K562 (cell line): ENCODE results near the gene KCP. TPM values are rescaled to one million over a fixed set of nuclear protein-coding genes. Genes with fewer than 3 reads are reported as not detected.

Experiments used
- CREB1 ChIP-seq, 2 experiments: sonication (generic) in 1 of 2; formaldehyde crosslinking in 1 of 2; IDR thresholded peaks; 2 replicates each; pipeline versions ENCODE4 v1.6.1 to v1.8.0; 2012 to 2022; ENCODE audit warnings: inconsistent platforms in 1 of 2, mild to moderate bottlenecking in 1 of 2, missing genetic modification reagents in 1 of 2, moderate library complexity in 1 of 2
- ETV6 ChIP-seq, 3 experiments: fragments of 150-350 bp in 1 of 3; sonication (generic) in 1 of 3; formaldehyde crosslinking in 1 of 3; IDR thresholded peaks; 2 replicates each; pipeline versions ENCODE4 v1.6.1 to v1.8.0; 2014 to 2022; ENCODE audit warnings: borderline replicate concordance in 2 of 3, low read depth in 2 of 3, antibody characterized with exemption in 1 of 3, low read length in 1 of 3, mild to moderate bottlenecking in 1 of 3, missing genetic modification reagents in 1 of 3
- OTX1 ChIP-seq: fragments of 450-650 bp; formaldehyde crosslinking; IDR thresholded peaks from 2 replicates; pipeline ENCODE4 v1.4.0; 2022; ENCODE audit warnings: mild to moderate bottlenecking
- polyA plus RNA-seq, 8 experiments: library from polyadenylated mRNA; depleted of rRNA in 4 of 8; stranded (reverse) in 5 of 8; unstranded in 3 of 8; fragments of >200 nt; fragmentation: Nextera tagmentation in 2 of 8; fragmentation: Illumina TruSeq in 1 of 8; extraction: Ambion mirVana in 2 of 8; extraction: Trizol in 1 of 8; gene quantifications; 2 replicates each; pipeline versions ENCODE4 v1.2.1 to v1.2.3, GENCODE V29; 2011 to 2014; ENCODE audit warnings: inconsistent platforms in 1 of 8, missing spikeins in 1 of 8
- total RNA-seq, 7 experiments: library from RNA; depleted of rRNA in 6 of 7; stranded (reverse); fragments of >200 nt in 6 of 7; fragmentation: Illumina TruSeq in 2 of 7; extraction: Trizol in 2 of 7; gene quantifications; 2 replicates each; pipeline versions ENCODE4 v1.2.1 to v1.2.3, GENCODE V29; 2011 to 2021; ENCODE audit warnings: low replicate concordance in 1 of 7
- TF ChIP-seq, protein P1 (sequence below): fragments of 450-650 bp; formaldehyde crosslinking; IDR thresholded peaks from 2 replicates; pipeline ENCODE4 v1.4.0; 2020; ENCODE audit warnings: mild to moderate bottlenecking, moderate library complexity
- TF ChIP-seq, protein P2 (sequence below): fragments of 250-450 bp; sonication (Bioruptor Pico); IDR thresholded peaks from 2 replicates; pipeline ENCODE4 v1.8.0; 2022; ENCODE audit warnings: moderate library complexity, mild to moderate bottlenecking, inconsistent platforms
- TF ChIP-seq, protein P3 (sequence below): fragments of 450-650 bp; IDR thresholded peaks from 2 replicates; pipeline ENCODE4 v1.6.1; 2018; ENCODE audit not compliant: partially characterized antibody
- TF ChIP-seq, protein P4 (sequence below): sonication (generic); formaldehyde crosslinking; IDR thresholded peaks from 2 replicates; pipeline ENCODE4 v1.8.0; 2022; ENCODE audit warnings: mild to moderate bottlenecking, missing genetic modification reagents

Gene KCP
- total and polyA plus RNA-seq, 9 of the 15 experiments (the other 6 are each of a cell fraction or from before 2014, with no cell fraction given) = 0.06 to 0.17 (median 0.12) TPM; not detected in 3

DNA sequence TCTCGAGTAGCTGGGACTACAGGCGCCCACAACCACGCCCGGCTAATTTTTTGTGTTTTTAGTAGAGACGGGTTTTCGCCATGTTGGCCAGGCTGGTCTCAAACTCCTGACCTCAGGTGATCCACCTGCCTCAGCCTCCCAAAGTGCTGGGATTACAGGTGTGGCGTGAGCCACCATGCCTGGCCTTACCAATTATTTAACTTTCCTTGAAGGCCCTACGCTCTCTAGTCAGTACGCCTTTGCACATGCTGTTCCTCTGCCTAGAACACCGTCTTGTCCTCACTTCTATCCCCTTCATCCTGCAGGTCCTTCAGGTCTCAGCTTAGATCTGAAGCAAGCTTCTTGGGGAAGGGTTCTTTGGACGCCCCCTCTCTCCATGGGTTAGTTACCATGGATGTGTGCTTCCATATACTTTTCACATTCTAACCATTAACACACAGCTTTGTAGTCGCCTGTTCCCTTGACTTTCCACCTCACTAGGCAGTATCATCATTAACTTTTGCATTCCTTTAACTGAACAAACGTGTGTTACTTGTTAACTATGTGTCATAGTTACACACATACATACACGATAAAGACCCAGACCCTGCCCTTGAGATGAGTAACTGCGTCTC is 48.4 kb downstream of the KCP start (continued):
- TF ChIP-seq OTX1 (CRISPR knock-in tag) = peak; percentile 11; the same call in 1 of the 2 replicates
- TF ChIP-seq, protein P1, sequence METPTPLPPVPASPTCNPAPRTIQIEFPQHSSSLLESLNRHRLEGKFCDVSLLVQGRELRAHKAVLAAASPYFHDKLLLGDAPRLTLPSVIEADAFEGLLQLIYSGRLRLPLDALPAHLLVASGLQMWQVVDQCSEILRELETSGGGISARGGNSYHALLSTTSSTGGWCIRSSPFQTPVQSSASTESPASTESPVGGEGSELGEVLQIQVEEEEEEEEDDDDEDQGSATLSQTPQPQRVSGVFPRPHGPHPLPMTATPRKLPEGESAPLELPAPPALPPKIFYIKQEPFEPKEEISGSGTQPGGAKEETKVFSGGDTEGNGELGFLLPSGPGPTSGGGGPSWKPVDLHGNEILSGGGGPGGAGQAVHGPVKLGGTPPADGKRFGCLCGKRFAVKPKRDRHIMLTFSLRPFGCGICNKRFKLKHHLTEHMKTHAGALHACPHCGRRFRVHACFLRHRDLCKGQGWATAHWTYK (CRISPR knock-in tag) = peak; percentile 80; the same call in 1 of the 2 replicates
- no peak for TF ChIP-seq ETV6 (IDR thresholded peaks at IDR 0.05; ENCODE audit: borderline replicate concordance in 1 of 2, low read depth in 2 of 2, low read length in 1 of 2)
- TF ChIP-seq ETV6 (CRISPR knock-in tag; IDR thresholded peaks at IDR 0.05; ENCODE audit: borderline replicate concordance) = no peak
- TF ChIP-seq, protein P2, sequence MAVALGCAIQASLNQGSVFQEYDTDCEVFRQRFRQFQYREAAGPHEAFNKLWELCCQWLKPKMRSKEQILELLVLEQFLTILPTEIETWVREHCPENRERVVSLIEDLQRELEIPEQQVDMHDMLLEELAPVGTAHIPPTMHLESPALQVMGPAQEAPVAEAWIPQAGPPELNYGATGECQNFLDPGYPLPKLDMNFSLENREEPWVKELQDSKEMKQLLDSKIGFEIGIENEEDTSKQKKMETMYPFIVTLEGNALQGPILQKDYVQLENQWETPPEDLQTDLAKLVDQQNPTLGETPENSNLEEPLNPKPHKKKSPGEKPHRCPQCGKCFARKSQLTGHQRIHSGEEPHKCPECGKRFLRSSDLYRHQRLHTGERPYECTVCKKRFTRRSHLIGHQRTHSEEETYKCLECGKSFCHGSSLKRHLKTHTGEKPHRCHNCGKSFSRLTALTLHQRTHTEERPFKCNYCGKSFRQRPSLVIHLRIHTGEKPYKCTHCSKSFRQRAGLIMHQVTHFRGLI = no peak
- TF ChIP-seq, protein P3, sequence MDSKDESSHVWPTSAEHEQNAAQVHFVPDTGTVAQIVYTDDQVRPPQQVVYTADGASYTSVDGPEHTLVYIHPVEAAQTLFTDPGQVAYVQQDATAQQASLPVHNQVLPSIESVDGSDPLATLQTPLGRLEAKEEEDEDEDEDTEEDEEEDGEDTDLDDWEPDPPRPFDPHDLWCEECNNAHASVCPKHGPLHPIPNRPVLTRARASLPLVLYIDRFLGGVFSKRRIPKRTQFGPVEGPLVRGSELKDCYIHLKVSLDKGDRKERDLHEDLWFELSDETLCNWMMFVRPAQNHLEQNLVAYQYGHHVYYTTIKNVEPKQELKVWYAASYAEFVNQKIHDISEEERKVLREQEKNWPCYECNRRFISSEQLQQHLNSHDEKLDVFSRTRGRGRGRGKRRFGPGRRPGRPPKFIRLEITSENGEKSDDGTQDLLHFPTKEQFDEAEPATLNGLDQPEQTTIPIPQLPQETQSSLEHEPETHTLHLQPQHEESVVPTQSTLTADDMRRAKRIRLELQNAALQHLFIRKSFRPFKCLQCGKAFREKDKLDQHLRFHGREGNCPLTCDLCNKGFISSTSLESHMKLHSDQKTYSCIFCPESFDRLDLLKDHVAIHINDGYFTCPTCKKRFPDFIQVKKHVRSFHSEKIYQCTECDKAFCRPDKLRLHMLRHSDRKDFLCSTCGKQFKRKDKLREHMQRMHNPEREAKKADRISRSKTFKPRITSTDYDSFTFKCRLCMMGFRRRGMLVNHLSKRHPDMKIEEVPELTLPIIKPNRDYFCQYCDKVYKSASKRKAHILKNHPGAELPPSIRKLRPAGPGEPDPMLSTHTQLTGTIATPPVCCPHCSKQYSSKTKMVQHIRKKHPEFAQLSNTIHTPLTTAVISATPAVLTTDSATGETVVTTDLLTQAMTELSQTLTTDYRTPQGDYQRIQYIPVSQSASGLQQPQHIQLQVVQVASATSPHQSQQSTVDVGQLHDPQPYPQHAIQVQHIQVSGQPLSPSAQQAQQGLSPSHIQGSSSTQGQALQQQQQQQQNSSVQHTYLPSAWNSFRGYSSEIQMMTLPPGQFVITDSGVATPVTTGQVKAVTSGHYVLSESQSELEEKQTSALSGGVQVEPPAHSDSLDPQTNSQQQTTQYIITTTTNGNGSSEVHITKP = no peak
- TF ChIP-seq, protein P4, sequence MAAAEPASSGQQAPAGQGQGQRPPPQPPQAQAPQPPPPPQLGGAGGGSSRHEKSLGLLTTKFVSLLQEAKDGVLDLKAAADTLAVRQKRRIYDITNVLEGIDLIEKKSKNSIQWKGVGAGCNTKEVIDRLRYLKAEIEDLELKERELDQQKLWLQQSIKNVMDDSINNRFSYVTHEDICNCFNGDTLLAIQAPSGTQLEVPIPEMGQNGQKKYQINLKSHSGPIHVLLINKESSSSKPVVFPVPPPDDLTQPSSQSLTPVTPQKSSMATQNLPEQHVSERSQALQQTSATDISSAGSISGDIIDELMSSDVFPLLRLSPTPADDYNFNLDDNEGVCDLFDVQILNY (CRISPR knock-in tag) = 0 out of 2 replicates have a peak, but pooled peaks have one; percentile 63
- TF ChIP-seq CREB1 (IDR thresholded peaks at IDR 0.05) = no peak
- TF ChIP-seq CREB1 (CRISPR knock-in tag; IDR thresholded peaks at IDR 0.05) = no peak
